ENCODE measurements around the gene PIK3R2. TPM values are rescaled to one million over a fixed set of nuclear protein-coding genes. Genes with fewer than 3 reads are reported as not detected.

Gene PIK3R2
- total and polyA plus RNA-seq, 2 of the 13 experiments (the other 11 are each of a cell fraction or from before 2014, with no cell fraction given) = 18.6 to 25.3 TPM

GRCh38 chr19:18109341-18109732, 43.6 kb upstream of the PIK3R2 start (continued):
- TF ChIP-seq AFF4 (CRISPR knock-in tag; IDR thresholded peaks at IDR 0.05) (no peak), ZMYM2 (CRISPR knock-in tag; IDR thresholded peaks at IDR 0.05) (peak; percentile 91; the same call in 1 of the 2 replicates), ZNF749 (CRISPR knock-in tag; IDR thresholded peaks at IDR 0.05; ENCODE audit: borderline replicate concordance) (no peak), ZNF329 (CRISPR knock-in tag; IDR thresholded peaks at IDR 0.05; ENCODE audit: low read depth) (no peak; the same call in 1 of the 2 replicates), ZNF414 (CRISPR knock-in tag; IDR thresholded peaks at IDR 0.05) (peak; percentile 77; the same call in 1 of the 2 replicates), ZNF790 (CRISPR knock-in tag; IDR thresholded peaks at IDR 0.05; ENCODE audit: borderline replicate concordance) (no peak), DZIP1 (CRISPR knock-in tag; IDR thresholded peaks at IDR 0.05) (no peak), ZBTB42 (CRISPR knock-in tag; IDR thresholded peaks at IDR 0.05) (0 out of 2 replicates have a peak, but pooled peaks have one; percentile 23), SIX4 (CRISPR knock-in tag; IDR thresholded peaks at IDR 0.05) (no peak), PAWR (CRISPR knock-in tag; IDR thresholded peaks at IDR 0.05; ENCODE audit: borderline replicate concordance) (no peak), DDIT3 (CRISPR knock-in tag; IDR thresholded peaks at IDR 0.05) (no peak), ZNF616 (CRISPR knock-in tag; IDR thresholded peaks at IDR 0.05; ENCODE audit: low read depth) (no peak), MAZ (IDR thresholded peaks at IDR 0.05; ENCODE audit: borderline replicate concordance, low read depth, low read length) (no peak), MAZ (CRISPR knock-in tag; IDR thresholded peaks at IDR 0.05; ENCODE audit: low read depth) (no peak; the same call in 1 of the 2 replicates), ZNF605 (CRISPR knock-in tag; IDR thresholded peaks at IDR 0.05) (peak; percentile 57; the same call in 1 of the 2 replicates), FIP1L1 (IDR thresholded peaks at IDR 0.05; ENCODE audit: borderline replicate concordance, insufficient read depth, low read depth, low read length) (no peak), ZNF546 (CRISPR knock-in tag; conservative IDR thresholded peaks at IDR 0.05) (peak; percentile 57; the same call in 1 of the 2 replicates), DMTF1 (CRISPR knock-in tag; IDR thresholded peaks at IDR 0.05) (no peak), FOXP1 (IDR thresholded peaks at IDR 0.05) (no peak), FOXP1 (CRISPR knock-in tag; IDR thresholded peaks at IDR 0.05) (0 out of 2 replicates have a peak, but pooled peaks have one; percentile 23), STAT5B (CRISPR knock-in tag; IDR thresholded peaks at IDR 0.05) (no peak)
